CD14-positive monocyte (primary cell): ENCODE measurements around the gene PPP1R15B. TPM values are rescaled to one million over a fixed set of nuclear protein-coding genes. Genes with fewer than 3 reads are reported as not detected.

Source experiments
- DNase-seq, 3 donors: peaks; one replicate each; pipeline ENCODE4 v3.0.0-alpha.2; 2011 to 2022
- H2AFZ ChIP-seq: 2 replicates; pipeline ENCODE4 v1.6.0; 2012; ENCODE audit warnings: mild to moderate bottlenecking, low read depth, low read length, inconsistent platforms; ENCODE audit not compliant: insufficient read depth, poor library complexity, severe bottlenecking
- H3K27ac ChIP-seq, 2 donors: 1 replicate in 1 of 2; 2 replicates in 1 of 2; pipeline ENCODE4 v1.5.1; 2012 to 2013; ENCODE audit warnings: low read length in 2 of 2, control low read depth in 1 of 2, inconsistent platforms in 1 of 2, low read depth in 1 of 2, mild to moderate bottlenecking in 1 of 2
- H3K27me3 ChIP-seq, 2 donors: one replicate each; pipeline versions ENCODE4 v1.6.0 to v1.6.1; 2011 to 2013; ENCODE audit warnings: low read length in 2 of 2; ENCODE audit not compliant: control insufficient read depth in 2 of 2, insufficient read depth in 2 of 2
- H3K36me3 ChIP-seq, 2 donors: replicated peaks in 1 of 2; 1 replicate in 1 of 2; 2 replicates in 1 of 2; pipeline versions ENCODE4 v1.5.1 to v1.6.1; 2012 to 2013; ENCODE audit warnings: low read length in 2 of 2, control low read depth in 1 of 2, inconsistent platforms in 1 of 2, mild to moderate bottlenecking in 1 of 2; ENCODE audit not compliant: insufficient read depth in 2 of 2, control insufficient read depth in 1 of 2
- H3K4me1 ChIP-seq, 2 donors: 1 replicate in 1 of 2; 2 replicates in 1 of 2; pipeline versions ENCODE4 v1.5.1 to v1.6.1; 2012 to 2013; ENCODE audit warnings: low read length in 2 of 2, control low read depth in 1 of 2, inconsistent platforms in 1 of 2, mild to moderate bottlenecking in 1 of 2, moderate library complexity in 1 of 2; ENCODE audit not compliant: insufficient read depth in 2 of 2, control insufficient read depth in 1 of 2
- H3K4me2 ChIP-seq: replicated peaks from 2 replicates; pipeline ENCODE3; 2012; ENCODE audit warnings: low read length, moderate library complexity, mild to moderate bottlenecking; ENCODE audit not compliant: poor library complexity, severe bottlenecking; ENCODE audit errors: extremely low read depth
- H3K4me3 ChIP-seq, 3 experiments: fragments of 200-600 bp in 1 of 3; sonication (generic) in 1 of 3; replicated peaks in 1 of 3; 1 replicate in 2 of 3; 2 replicates in 1 of 3; pipeline ENCODE4 v1.5.1; 2011 to 2013; ENCODE audit warnings: low read length in 3 of 3, mild to moderate bottlenecking in 3 of 3, control low read depth in 2 of 3, low read depth in 2 of 3, inconsistent platforms in 1 of 3, moderate library complexity in 1 of 3
- H3K79me2 ChIP-seq: 2 replicates; pipeline ENCODE4 v1.6.0; 2012; ENCODE audit warnings: mild to moderate bottlenecking, control low read depth, inconsistent platforms, low read length, moderate library complexity; ENCODE audit not compliant: insufficient read depth
- H3K9ac ChIP-seq: 2 replicates; pipeline ENCODE4 v1.6.0; 2017; ENCODE audit warnings: low read length, mild to moderate bottlenecking; ENCODE audit not compliant: insufficient read depth, poor library complexity, severe bottlenecking
- H3K9me3 ChIP-seq, 2 donors: replicated peaks in 1 of 2; 1 replicate in 1 of 2; 2 replicates in 1 of 2; pipeline versions ENCODE4 v1.5.1 to v1.6.1; 2012 to 2013; ENCODE audit warnings: low read length in 2 of 2, control low read depth in 1 of 2; ENCODE audit not compliant: control insufficient read depth in 1 of 2, insufficient read depth in 1 of 2
- H4K20me1 ChIP-seq: 2 replicates; pipeline ENCODE4 v1.6.0; 2012; ENCODE audit warnings: mild to moderate bottlenecking, low read length, control low read depth, moderate library complexity; ENCODE audit not compliant: insufficient read depth
- H3K27ac Mint-ChIP-seq, 7 donors: one replicate each; pipeline ENCODE4 v1.8.0; 2020; ENCODE audit warnings: mild to moderate bottlenecking in 7 of 7, mixed read lengths in 7 of 7, moderate library complexity in 6 of 7, inconsistent platforms in 2 of 7
- H3K27me3 Mint-ChIP-seq, 3 donors: one replicate each; pipeline ENCODE4 v1.8.0; 2021 to 2022; ENCODE audit warnings: low read depth in 3 of 3, mild to moderate bottlenecking in 3 of 3, mixed read lengths in 3 of 3, moderate library complexity in 3 of 3, inconsistent platforms in 1 of 3
- H3K36me3 Mint-ChIP-seq, 2 donors: one replicate each; pipeline ENCODE4 v1.8.0; 2020; ENCODE audit warnings: mixed read lengths in 2 of 2, inconsistent platforms in 1 of 2, mild to moderate bottlenecking in 1 of 2
- H3K4me1 Mint-ChIP-seq: one replicate; pipeline ENCODE4 v1.8.0; 2020; ENCODE audit warnings: mild to moderate bottlenecking, mixed read lengths
- H3K4me3 Mint-ChIP-seq, 2 donors: one replicate each; pipeline ENCODE4 v1.8.0; 2020; ENCODE audit warnings: mild to moderate bottlenecking in 2 of 2, mixed read lengths in 2 of 2, moderate library complexity in 1 of 2
- H3K9me3 Mint-ChIP-seq, 7 donors: one replicate each; pipeline ENCODE4 v1.8.0; 2020 to 2022; ENCODE audit warnings: mixed read lengths in 7 of 7, mild to moderate bottlenecking in 6 of 7, moderate library complexity in 6 of 7, inconsistent platforms in 2 of 7
- WGBS: methylation state at CpG from one replicate; pipeline ENCODE4 v1.1.5; 2013; ENCODE audit warnings: missing lambda C conversion rate; ENCODE audit not compliant: insufficient coverage; 5-methylcytosine and 5-hydroxymethylcytosine counted together
- intact Hi-C, 2 donors: fragments of 100-400 bp; cut with micrococcal nuclease; formaldehyde crosslinking; loops; one replicate each; pipeline versions ENCODE4 v1.15.0 to v1.15.1; 2023
- polyA plus RNA-seq, 3 donors: library from polyadenylated mRNA; depleted of rRNA in 1 of 3; unstranded in 2 of 3; stranded (reverse) in 1 of 3; fragments of 300-500 nt in 2 of 3; fragments of >200 nt in 1 of 3; fragmentation: Illumina TruSeq in 2 of 3; gene quantifications; 1 replicate in 2 of 3; 2 replicates in 1 of 3; pipeline ENCODE4 v1.2.3, GENCODE V29; 2012 to 2021
- TF ChIP-seq, protein P1 (sequence below): fragments of 200-600 bp; IDR thresholded peaks from one replicate; pipeline ENCODE4 v1.8.0; 2022; ENCODE audit warnings: antibody characterized with exemption, mild to moderate bottlenecking

PPP1R15B gene
- polyA plus RNA-seq, 3 donors, result 31.1 to 117 (median 31.8) TPM

DNA sequence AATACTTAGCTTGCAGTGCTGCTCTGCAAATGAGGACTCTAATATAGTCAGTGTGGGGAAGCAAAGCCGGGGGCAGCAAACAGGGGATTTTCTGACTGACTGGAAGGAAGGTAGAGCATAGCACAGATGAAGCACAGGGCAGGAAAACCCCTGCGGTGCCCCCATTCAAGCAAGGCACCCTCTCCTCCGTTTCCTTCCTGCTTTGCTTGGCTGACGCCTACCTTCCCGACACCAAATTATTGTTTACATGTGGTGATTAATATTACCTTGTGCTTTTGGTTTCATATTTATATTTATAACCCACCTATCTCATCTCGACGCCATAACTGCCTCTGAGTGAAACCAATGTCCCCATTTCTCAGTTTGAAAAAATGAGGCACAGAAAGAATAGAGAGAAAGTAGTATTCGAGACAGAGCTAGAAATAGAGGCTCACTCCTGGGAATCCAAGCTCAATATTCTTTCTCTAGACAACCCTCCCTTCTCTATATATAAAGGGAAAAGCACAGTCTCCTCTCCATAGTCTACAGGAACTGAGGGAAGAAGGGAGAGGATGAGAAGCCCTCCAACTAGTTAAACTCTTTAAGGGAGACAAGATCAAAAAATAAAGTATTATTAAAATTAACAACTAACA lies 41.6 kb upstream of the PPP1R15B start:
- no peak overlapping the region for H2AFZ ChIP-seq
- no peak overlapping the region for H3K4me2 ChIP-seq

DNA sequence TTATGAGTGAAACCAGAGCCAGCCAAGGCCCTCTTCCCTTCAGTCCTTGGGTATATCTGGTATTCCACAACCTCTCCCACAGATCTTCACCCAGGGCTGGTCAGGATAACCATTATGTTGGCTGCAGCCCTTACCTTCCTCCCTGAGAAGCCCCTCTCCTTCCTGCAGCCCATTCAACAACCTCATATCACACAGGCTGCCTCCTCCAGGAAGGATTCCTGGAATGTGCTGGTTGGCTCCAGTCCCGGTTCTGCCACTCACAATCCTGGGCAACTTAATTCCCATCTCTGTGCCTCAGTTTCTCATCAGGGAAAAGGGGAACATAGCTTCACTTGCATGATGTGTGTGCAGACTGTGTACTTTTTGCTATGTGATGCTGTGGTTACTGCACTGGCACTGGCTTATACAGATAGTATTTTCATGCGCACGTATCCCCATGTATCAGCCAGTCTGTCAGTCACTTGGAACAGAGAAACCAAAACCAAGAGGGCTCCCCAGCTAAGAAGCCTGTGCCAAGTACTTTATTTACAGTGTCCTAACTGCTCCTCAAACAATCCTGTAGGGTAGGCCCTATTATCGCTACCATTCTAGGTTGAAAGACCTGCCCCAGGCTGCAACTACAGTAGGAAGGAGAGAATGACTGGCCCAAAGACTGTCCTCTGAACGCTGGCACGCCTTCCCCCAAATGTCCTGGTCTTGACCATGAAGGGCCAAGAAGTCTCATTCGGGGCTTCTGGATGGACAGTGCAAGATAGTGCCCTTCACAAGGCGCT lies 39.9 kb upstream of the PPP1R15B start:
- Histone ChIP-seq H3K4me2 (no peak overlapping the region), H3K79me2 (no peaks in the 10 kb centered on the region), H3K27me3 (no peaks in the 10 kb centered on the region), H4K20me1 (no peaks in the 10 kb centered on the region), H3K9me3 (no peaks in the 10 kb centered on the region), H3K27ac (no peak overlapping the region), H3K4me3 (no peak overlapping the region), H2AFZ (no peak overlapping the region), H3K9ac (no peak overlapping the region), H3K4me1 (peaks cover 5 to 7% of the 10 kb centered on the region in 2 donors), H3K36me3 (no peaks in the 10 kb centered on the region)
- Mint-ChIP-seq H3K27me3 (peaks cover 0 to 5% (median 0%) of the 10 kb centered on the region in 3 donors), H3K4me3 (no peak overlapping the region), H3K27ac (no peak overlapping the region), H3K4me1 (peaks cover 13% of the 10 kb centered on the region), H3K9me3 (no peaks in the 10 kb centered on the region), H3K36me3 (peaks cover 5 to 15% of the 10 kb centered on the region in 2 donors)
- intact Hi-C loops, result no loop called here
- 85% methylated on average over 7 of the region's 8 CpGs for WGBS
- no peak for DNase-seq
- TF ChIP-seq, protein P1, sequence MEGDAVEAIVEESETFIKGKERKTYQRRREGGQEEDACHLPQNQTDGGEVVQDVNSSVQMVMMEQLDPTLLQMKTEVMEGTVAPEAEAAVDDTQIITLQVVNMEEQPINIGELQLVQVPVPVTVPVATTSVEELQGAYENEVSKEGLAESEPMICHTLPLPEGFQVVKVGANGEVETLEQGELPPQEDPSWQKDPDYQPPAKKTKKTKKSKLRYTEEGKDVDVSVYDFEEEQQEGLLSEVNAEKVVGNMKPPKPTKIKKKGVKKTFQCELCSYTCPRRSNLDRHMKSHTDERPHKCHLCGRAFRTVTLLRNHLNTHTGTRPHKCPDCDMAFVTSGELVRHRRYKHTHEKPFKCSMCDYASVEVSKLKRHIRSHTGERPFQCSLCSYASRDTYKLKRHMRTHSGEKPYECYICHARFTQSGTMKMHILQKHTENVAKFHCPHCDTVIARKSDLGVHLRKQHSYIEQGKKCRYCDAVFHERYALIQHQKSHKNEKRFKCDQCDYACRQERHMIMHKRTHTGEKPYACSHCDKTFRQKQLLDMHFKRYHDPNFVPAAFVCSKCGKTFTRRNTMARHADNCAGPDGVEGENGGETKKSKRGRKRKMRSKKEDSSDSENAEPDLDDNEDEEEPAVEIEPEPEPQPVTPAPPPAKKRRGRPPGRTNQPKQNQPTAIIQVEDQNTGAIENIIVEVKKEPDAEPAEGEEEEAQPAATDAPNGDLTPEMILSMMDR, result no peak

More for the DNA sequence above, 41.6 kb upstream of the PPP1R15B start:
- Mint-ChIP-seq H3K4me3 (no peak overlapping the region), H3K9me3 (no peaks in the 10 kb centered on the region), H3K27me3 (peaks cover 0 to 5% (median 2%) of the 10 kb centered on the region in 3 donors), H3K27ac (peak overlapping the region in 1 of 7 donors; percentile 60), H3K4me1 (peaks cover 10% of the 10 kb centered on the region), H3K36me3 (peaks cover 4 to 8% of the 10 kb centered on the region in 2 donors)
- H3K4me1 ChIP-seq, result peaks cover 5% of the 10 kb centered on the region in 2 donors
- no peak overlapping the region for H3K4me3 ChIP-seq
- no peak overlapping the region for H3K27ac ChIP-seq
- H4K20me1 ChIP-seq, result no peaks in the 10 kb centered on the region
- no peaks in the 10 kb centered on the region for H3K9me3 ChIP-seq
- H3K79me2 ChIP-seq, result no peaks in the 10 kb centered on the region
- intact Hi-C loops, result no loop called here
- H3K27me3 ChIP-seq, result no peaks in the 10 kb centered on the region
- H3K9ac ChIP-seq, result no peak overlapping the region
- WGBS, result 36% methylated on average over 1 of the region's 8 CpGs
- DNase-seq, result no peak
- TF ChIP-seq, protein P1, result no peak
- H3K36me3 ChIP-seq, result no peaks in the 10 kb centered on the region
